WTC11 (cell line): ENCODE results near the gene SMG9. TPM values are rescaled to one million over a fixed set of nuclear protein-coding genes. Genes with fewer than 3 reads are reported as not detected.

ENCODE experiments used
- ATAC-seq: fragments of 200-7000 bp; cut with Tn5 transposase; 2 replicates; pipeline ENCODE4 v1.10.0; 2021; ENCODE audit warnings: mild to moderate bottlenecking, moderate library complexity
- CTCF ChIA-PET: fragments of 300-600 bp; sonication (Branson Sonifier 250); formaldehyde crosslinking; loops from one replicate; lab custom pipeline; 2021; ENCODE audit warnings: antibody characterized with exemption; lab: Charles Lee
- POLR2A ChIA-PET: fragments of 350-600 bp; sonication (Branson Sonifier 250); formaldehyde crosslinking; loops from one replicate; lab custom pipeline; 2021; ENCODE audit warnings: antibody characterized with exemption; lab: Charles Lee
- DNase-seq: peaks from one replicate; pipeline ENCODE4 v3.0.0; 2021; ENCODE audit warnings: low spot score
- H3K27ac Mint-ChIP-seq: 2 replicates; pipeline ENCODE4 v1.8.0; 2021; ENCODE audit warnings: mixed read lengths
- H3K27me3 Mint-ChIP-seq: 2 replicates; pipeline ENCODE4 v1.8.0; 2021; ENCODE audit warnings: low read depth, mild to moderate bottlenecking, moderate library complexity, mixed read lengths
- H3K36me3 Mint-ChIP-seq: 2 replicates; pipeline ENCODE4 v1.8.0; 2021; ENCODE audit warnings: mixed read lengths
- H3K4me1 Mint-ChIP-seq: 2 replicates; pipeline ENCODE4 v1.8.0; 2022; ENCODE audit warnings: mixed read lengths
- H3K4me3 Mint-ChIP-seq: 2 replicates; pipeline ENCODE4 v1.8.0; 2021; ENCODE audit warnings: mild to moderate bottlenecking, moderate library complexity, mixed read lengths
- H3K9me3 Mint-ChIP-seq: 2 replicates; pipeline ENCODE4 v1.8.0; 2021; ENCODE audit warnings: mixed read lengths
- ARID4B ChIP-seq: sonication (generic); formaldehyde crosslinking; IDR thresholded peaks from 2 replicates; pipeline ENCODE4 v1.8.0; 2023; ENCODE audit warnings: missing genetic modification reagents, mild to moderate bottlenecking, borderline replicate concordance
- ATF3 ChIP-seq: sonication (generic); formaldehyde crosslinking; conservative IDR thresholded peaks from 2 replicates; pipeline ENCODE4 v1.8.1; 2022; ENCODE audit warnings: mild to moderate bottlenecking, missing genetic modification reagents
- ATF6 ChIP-seq: sonication (generic); formaldehyde crosslinking; IDR thresholded peaks from 2 replicates; pipeline ENCODE4 v1.8.1; 2023; ENCODE audit warnings: mild to moderate bottlenecking, missing genetic modification reagents
- E2F4 ChIP-seq: sonication (generic); formaldehyde crosslinking; IDR thresholded peaks from 2 replicates; pipeline ENCODE4 v1.8.1; 2022; ENCODE audit warnings: low read depth, mild to moderate bottlenecking, moderate library complexity, missing genetic modification reagents, borderline replicate concordance
- E2F5 ChIP-seq: sonication (generic); formaldehyde crosslinking; IDR thresholded peaks from 2 replicates; pipeline ENCODE4 v1.8.1; 2022; ENCODE audit warnings: mild to moderate bottlenecking, moderate library complexity, missing genetic modification reagents
- FOXP1 ChIP-seq: sonication (generic); formaldehyde crosslinking; IDR thresholded peaks from 2 replicates; pipeline ENCODE4 v1.8.0; 2022; ENCODE audit warnings: missing genetic modification reagents, mild to moderate bottlenecking, moderate library complexity, borderline replicate concordance
- HMGA2 ChIP-seq: fragments of 250-450 bp; sonication (Bioruptor Pico); IDR thresholded peaks from 2 replicates; pipeline ENCODE4 v1.4.0; 2021; ENCODE audit warnings: mild to moderate bottlenecking, moderate library complexity
- KAT7 ChIP-seq: sonication (generic); formaldehyde crosslinking; IDR thresholded peaks from 2 replicates; pipeline ENCODE4 v1.8.1; 2023; ENCODE audit warnings: missing genetic modification reagents, mild to moderate bottlenecking, borderline replicate concordance
- NR2C2 ChIP-seq: sonication (generic); formaldehyde crosslinking; IDR thresholded peaks from 2 replicates; pipeline ENCODE4 v1.8.0; 2022; ENCODE audit warnings: mild to moderate bottlenecking, missing genetic modification reagents
- RELA ChIP-seq: sonication (generic); formaldehyde crosslinking; IDR thresholded peaks from 2 replicates; pipeline ENCODE4 v1.8.1; 2022; ENCODE audit warnings: missing genetic modification reagents, mild to moderate bottlenecking, borderline replicate concordance
- SOX15 ChIP-seq: fragments of 250-450 bp; sonication (Bioruptor Pico); IDR thresholded peaks from 2 replicates; pipeline ENCODE4 v1.9.0; 2021; ENCODE audit warnings: mild to moderate bottlenecking
- TEAD1 ChIP-seq: sonication (generic); formaldehyde crosslinking; IDR thresholded peaks from 2 replicates; pipeline ENCODE4 v1.8.0; 2022; ENCODE audit warnings: mild to moderate bottlenecking, missing genetic modification reagents
- TEAD4 ChIP-seq: sonication (generic); formaldehyde crosslinking; IDR thresholded peaks from 2 replicates; pipeline ENCODE4 v1.8.0; 2022; ENCODE audit warnings: mild to moderate bottlenecking, missing genetic modification reagents
- USF1 ChIP-seq: sonication (generic); formaldehyde crosslinking; IDR thresholded peaks from 2 replicates; pipeline ENCODE4 v1.8.0; 2022; ENCODE audit warnings: mild to moderate bottlenecking, missing genetic modification reagents
- ZBTB43 ChIP-seq: sonication (generic); formaldehyde crosslinking; IDR thresholded peaks from 2 replicates; pipeline ENCODE4 v1.8.1; 2023; ENCODE audit warnings: mild to moderate bottlenecking, missing genetic modification reagents
- ZNF423 ChIP-seq: fragments of 250-450 bp; sonication (Bioruptor Pico); IDR thresholded peaks from 2 replicates; pipeline ENCODE4 v2.1.2; 2022; ENCODE audit warnings: mild to moderate bottlenecking, moderate library complexity
- total RNA-seq: library from RNA; stranded (reverse); gene quantifications from 3 replicates; pipeline ENCODE4 v1.2.3, GENCODE V29; 2021

The SMG9 gene
- total RNA-seq, 1 experiment from 2014 or later = 25.7 TPM

GRCh38 chr19:43782689-43783231, 28.0 kb upstream of the SMG9 start:
- no peak for ATAC-seq
- CTCF ChIA-PET = no interaction called here
- Mint-ChIP-seq H3K27ac (no peak overlapping the region), H3K9me3 (no peaks in the 10 kb centered on the region), H3K36me3 (no peaks in the 10 kb centered on the region), H3K4me3 (no peak overlapping the region), H3K4me1 (peaks cover 26% of the 10 kb centered on the region), H3K27me3 (peaks cover 4% of the 10 kb centered on the region)
- TF ChIP-seq FOXP1 = no peak
- no peak for TF ChIP-seq E2F4 (CRISPR knock-in tag)
- TF ChIP-seq SOX15 = no peak
- no peak for TF ChIP-seq E2F5 (CRISPR knock-in tag)
- no peak for TF ChIP-seq NR2C2 (CRISPR knock-in tag)
- no peak for TF ChIP-seq ATF3 (CRISPR knock-in tag)
- TF ChIP-seq TEAD1 (CRISPR knock-in tag) = no peak
- no peak for TF ChIP-seq HMGA2 (CRISPR knock-in tag)
- no peak for TF ChIP-seq KAT7 (CRISPR knock-in tag)
- TF ChIP-seq ZNF423 (CRISPR knock-in tag) = no peak
- TF ChIP-seq ZBTB43 (CRISPR knock-in tag) = no peak
- no peak for TF ChIP-seq USF1
- TF ChIP-seq ATF6 = no peak
- TF ChIP-seq ARID4B (CRISPR knock-in tag) = no peak
- TF ChIP-seq RELA (CRISPR knock-in tag) = no peak
- no peak for TF ChIP-seq TEAD4 (CRISPR knock-in tag)
- POLR2A ChIA-PET = no interaction called here
- DNase-seq = no peak
